Gastroesophageal sphincter (tissue), 4 donors: ENCODE measurements around the gene BACH2. TPM values are rescaled to one million over a fixed set of nuclear protein-coding genes. Genes with fewer than 3 reads are reported as not detected.

Experiments
- ATAC-seq: fragments of 150-250 bp; one replicate; pipeline ENCODE4 v1.9.1; 2016; ENCODE audit warnings: mild to moderate bottlenecking, moderate library complexity
- H3K27ac ChIP-seq, 4 donors: fragments of 200-600 bp; sonication (generic) in 3 of 4; 1 replicate in 3 of 4; 2 replicates in 1 of 4; pipeline ENCODE4 v1.5.1; 2016 to 2019
- H3K27me3 ChIP-seq: fragments of 200-600 bp; sonication (generic); one replicate; pipeline ENCODE4 v1.5.1; 2019
- H3K36me3 ChIP-seq, 2 donors: fragments of 200-600 bp; sonication (generic); one replicate each; pipeline ENCODE4 v1.5.1; 2019; ENCODE audit warnings: control low read depth in 1 of 2
- H3K4me1 ChIP-seq, 3 donors: fragments of 200-600 bp; sonication (generic); 1 replicate in 2 of 3; 2 replicates in 1 of 3; pipeline ENCODE4 v1.5.1; 2016 to 2019; ENCODE audit warnings: control low read depth in 2 of 3
- H3K4me3 ChIP-seq, 2 donors: fragments of 200-600 bp; sonication (generic); one replicate each; pipeline ENCODE4 v1.5.1; 2019; ENCODE audit warnings: mild to moderate bottlenecking in 1 of 2, moderate library complexity in 1 of 2
- H3K9me3 ChIP-seq, 3 donors: fragments of 200-600 bp; sonication (generic); one replicate each; pipeline ENCODE4 v1.5.1; 2017 to 2019; ENCODE audit warnings: control low read depth in 2 of 3
- CTCF ChIP-seq, 4 experiments: fragments of 200-600 bp in 2 of 4; fragments of 450-650 bp in 2 of 4; sonication (generic) in 1 of 4; IDR thresholded peaks; one replicate each; pipeline ENCODE4 v1.5.1; 2017 to 2019; ENCODE audit warnings: antibody characterized with exemption in 4 of 4, mild to moderate bottlenecking in 2 of 4, moderate library complexity in 2 of 4
- EP300 ChIP-seq: sonication (generic); formaldehyde crosslinking; IDR thresholded peaks from one replicate; pipeline ENCODE4 v1.6.1; 2017; ENCODE audit warnings: antibody characterized with exemption, mild to moderate bottlenecking
- POLR2A ChIP-seq, 2 donors: fragments of 450-650 bp; IDR thresholded peaks; one replicate each; pipeline ENCODE4 v1.6.1; 2017; ENCODE audit warnings: antibody characterized with exemption in 2 of 2, mild to moderate bottlenecking in 2 of 2, moderate library complexity in 1 of 2
- POLR2AphosphoS5 ChIP-seq: sonication (generic); formaldehyde crosslinking; IDR thresholded peaks from one replicate; pipeline ENCODE4 v1.6.1; 2017; ENCODE audit warnings: antibody characterized with exemption
- WGBS, 2 donors: methylation state at CpG; one replicate each; pipeline ENCODE4 v1.1.5; 2018; ENCODE audit warnings: low coverage in 1 of 2; 5-methylcytosine and 5-hydroxymethylcytosine counted together
- total RNA-seq, 4 donors: library from RNA; depleted of rRNA; stranded (reverse); fragments of >200 nt; gene quantifications; one replicate each; pipeline ENCODE4 v1.1.0, GENCODE V29; 2016

The BACH2 gene
- total RNA-seq, 4 donors from 2014 or later, result 3.5 to 10.4 (median 3.9) TPM

- H3K36me3 ChIP-seq, result no peaks in the 10 kb centered on the region
- no peak for TF ChIP-seq CTCF (IDR thresholded peaks at IDR 0.05)
- no peak for TF ChIP-seq POLR2AphosphoS5
- no peak for TF ChIP-seq EP300
- TF ChIP-seq POLR2A (IDR thresholded peaks at IDR 0.05), result no peak
Observed at GRCh38 chr6:90233213-90233612, 63.4 kb downstream of the BACH2 start.

GRCh38 chr6:90231798-90232197, 64.8 kb downstream of the BACH2 start:
- Histone ChIP-seq H3K27ac (no peak overlapping the region), H3K27me3 (no peaks in the 10 kb centered on the region), H3K4me1 (peaks cover 4 to 65% (median 19%) of the 10 kb centered on the region in 3 donors), H3K4me3 (no peak overlapping the region), H3K9me3 (no peaks in the 10 kb centered on the region), H3K36me3 (no peaks in the 10 kb centered on the region)
- no peak for TF ChIP-seq CTCF (IDR thresholded peaks at IDR 0.05)
- no peak for TF ChIP-seq POLR2A (IDR thresholded peaks at IDR 0.05)
- TF ChIP-seq EP300, result no peak
- no peak for TF ChIP-seq POLR2AphosphoS5
- ATAC-seq, result no peak
- WGBS, 2 donors, result 25 to 47% methylated on average over 1 of the region's 1 CpG

More at GRCh38 chr6:90233213-90233612, 63.4 kb downstream of the BACH2 start:
- peaks cover 4 to 53% (median 19%) of the 10 kb centered on the region in 3 donors for H3K4me1 ChIP-seq
- H3K9me3 ChIP-seq, result no peaks in the 10 kb centered on the region
- no peak overlapping the region for H3K4me3 ChIP-seq
- no peak overlapping the region for H3K27ac ChIP-seq
- H3K27me3 ChIP-seq, result no peaks in the 10 kb centered on the region
- no peak for ATAC-seq
- 83 to 90% methylated on average over 2 of the region's 2 CpGs for WGBS, 2 donors

- Histone ChIP-seq H3K4me3 (no peak overlapping the region), H3K27ac (peak overlapping the region in 1 of 4 donors; percentile 21), H3K9me3 (no peaks in the 10 kb centered on the region), H3K36me3 (no peaks in the 10 kb centered on the region), H3K4me1 (peaks cover 4 to 65% (median 19%) of the 10 kb centered on the region in 3 donors), H3K27me3 (no peaks in the 10 kb centered on the region)
- ATAC-seq, result no peak
- no peak for TF ChIP-seq POLR2A (IDR thresholded peaks at IDR 0.05)
- no peak for TF ChIP-seq EP300
- no peak for TF ChIP-seq POLR2AphosphoS5
- TF ChIP-seq CTCF (IDR thresholded peaks at IDR 0.05), result no peak
- 52 to 88% methylated on average over 2 of the region's 2 CpGs for WGBS, 2 donors
Observed at GRCh38 chr6:90231308-90231707, 65.3 kb downstream of the BACH2 start.

GRCh38 chr6:90230548-90231215, 66.0 kb downstream of the BACH2 start:
- no peak for ATAC-seq
- H3K27ac ChIP-seq, result peak overlapping the region in 1 of 4 donors; percentile 21
- TF ChIP-seq POLR2AphosphoS5, result no peak
- TF ChIP-seq EP300, result no peak
- no peak for TF ChIP-seq POLR2A (IDR thresholded peaks at IDR 0.05)
- no peak for TF ChIP-seq CTCF (IDR thresholded peaks at IDR 0.05)

More at GRCh38 chr6:90230548-90231215, 66.0 kb downstream of the BACH2 start:
- Histone ChIP-seq H3K4me3 (no peak overlapping the region), H3K4me1 (peaks cover 4 to 65% (median 19%) of the 10 kb centered on the region in 3 donors), H3K27me3 (no peaks in the 10 kb centered on the region), H3K9me3 (no peaks in the 10 kb centered on the region), H3K36me3 (no peaks in the 10 kb centered on the region)
- 33 to 42% methylated on average over 1 to 3 of the region's 3 CpGs for WGBS, 2 donors
